H9 (cell line): ENCODE data around the gene FRAS1. TPM values are rescaled to one million over a fixed set of nuclear protein-coding genes. Genes with fewer than 3 reads are reported as not detected.

Source experiments
- DNase-seq: peaks from one replicate; pipeline ENCODE4 v3.0.0-alpha.2; 2017
- H2AFZ ChIP-seq: one replicate; pipeline ENCODE4 v1.6.1; 2013; ENCODE audit warnings: mild to moderate bottlenecking, low read length, control low read depth, moderate library complexity
- H2AK5ac ChIP-seq: 2 replicates; pipeline ENCODE4 v1.6.1; 2013; ENCODE audit warnings: low read length, control low read depth, mixed read lengths; ENCODE audit not compliant: insufficient read length
- H2BK120ac ChIP-seq: one replicate; pipeline ENCODE4 v1.6.1; 2013; ENCODE audit warnings: low read depth, mild to moderate bottlenecking, low read length, control low read depth, inconsistent platforms; ENCODE audit not compliant: poor library complexity, severe bottlenecking
- H2BK12ac ChIP-seq: 2 replicates; pipeline ENCODE4 v1.6.1; 2013; ENCODE audit warnings: low read length, control low read depth, mixed read lengths, low read depth; ENCODE audit not compliant: insufficient read length
- H2BK15ac ChIP-seq: 2 replicates; pipeline ENCODE4 v1.6.1; 2013; ENCODE audit warnings: low read depth, low read length, control low read depth
- H2BK20ac ChIP-seq: one replicate; pipeline ENCODE4 v1.6.1; 2013; ENCODE audit warnings: low read depth, mild to moderate bottlenecking, low read length, control low read depth, inconsistent platforms; ENCODE audit not compliant: poor library complexity, severe bottlenecking
- H2BK5ac ChIP-seq: 2 replicates; pipeline ENCODE4 v1.6.1; 2013; ENCODE audit warnings: low read length, control low read depth, mixed read lengths; ENCODE audit not compliant: insufficient read length
- H3K14ac ChIP-seq: 2 replicates; pipeline ENCODE4 v1.6.1; 2013; ENCODE audit warnings: low read length, control low read depth; ENCODE audit not compliant: insufficient read depth
- H3K18ac ChIP-seq: 2 replicates; pipeline ENCODE4 v1.6.1; 2013; ENCODE audit warnings: low read depth, mild to moderate bottlenecking, mixed read lengths, low read length, control low read depth; ENCODE audit not compliant: insufficient read length
- H3K23ac ChIP-seq: 2 replicates; pipeline ENCODE4 v1.6.1; 2013; ENCODE audit warnings: low read length, control low read depth, mixed read lengths, low read depth; ENCODE audit not compliant: insufficient read length
- H3K23me2 ChIP-seq: 2 replicates; pipeline ENCODE4 v1.6.1; 2013; ENCODE audit warnings: low read depth, mild to moderate bottlenecking, mixed read lengths, low read length, control low read depth; ENCODE audit not compliant: insufficient read length, poor library complexity, severe bottlenecking
- H3K27ac ChIP-seq: 2 replicates; pipeline ENCODE4 v1.5.1; 2013; ENCODE audit warnings: low read length, control low read depth, mixed read lengths, low read depth; ENCODE audit not compliant: insufficient read length
- H3K27me3 ChIP-seq: 2 replicates; pipeline ENCODE4 v1.6.1; 2013; ENCODE audit warnings: low read length, control low read depth, inconsistent platforms; ENCODE audit not compliant: insufficient read depth
- H3K4ac ChIP-seq: 2 replicates; pipeline ENCODE4 v1.6.1; 2013; ENCODE audit warnings: low read depth, mild to moderate bottlenecking, control low read depth, inconsistent platforms, low read length, moderate library complexity
- H3K4me1 ChIP-seq: 2 replicates; pipeline ENCODE4 v1.6.1; 2013; ENCODE audit warnings: low read length, control low read depth, inconsistent platforms; ENCODE audit not compliant: insufficient read depth
- H3K4me2 ChIP-seq: 2 replicates; pipeline ENCODE4 v1.6.1; 2013; ENCODE audit warnings: low read length, control low read depth, mixed read lengths; ENCODE audit not compliant: insufficient read length, insufficient read depth
- H3K56ac ChIP-seq: 2 replicates; pipeline ENCODE4 v1.6.1; 2013; ENCODE audit warnings: low read depth, mild to moderate bottlenecking, mixed read lengths, low read length, control low read depth; ENCODE audit not compliant: insufficient read length
- H3K79me1 ChIP-seq: 2 replicates; pipeline ENCODE4 v1.6.1; 2013; ENCODE audit warnings: low read depth, mild to moderate bottlenecking, moderate library complexity, low read length, control low read depth, inconsistent platforms; ENCODE audit not compliant: insufficient read depth, poor library complexity, severe bottlenecking
- H3K79me2 ChIP-seq: 2 replicates; pipeline ENCODE4 v1.6.1; 2013; ENCODE audit warnings: low read length, control low read depth, inconsistent platforms; ENCODE audit not compliant: insufficient read depth
- H3K9ac ChIP-seq: 2 replicates; pipeline ENCODE4 v1.6.1; 2013; ENCODE audit warnings: low read length, control low read depth, mixed read lengths; ENCODE audit not compliant: insufficient read length; ENCODE audit errors: extremely low read depth
- H3K9me3 ChIP-seq: one replicate; pipeline ENCODE4 v1.6.1; 2013; ENCODE audit warnings: low read depth, low read length, inconsistent platforms; ENCODE audit not compliant: control insufficient read depth
- H3T11ph ChIP-seq: one replicate; pipeline ENCODE4 v1.6.1; 2013; ENCODE audit warnings: mild to moderate bottlenecking, low read length, control low read depth, inconsistent platforms
- H4K20me1 ChIP-seq: one replicate; pipeline ENCODE4 v1.6.1; 2013; ENCODE audit not compliant: control insufficient read depth, insufficient read length, insufficient read depth
- H4K5ac ChIP-seq: 2 replicates; pipeline ENCODE4 v1.6.1; 2013; ENCODE audit warnings: low read depth, mild to moderate bottlenecking, mixed read lengths, low read length, control low read depth; ENCODE audit not compliant: insufficient read length
- H4K8ac ChIP-seq: replicated peaks from 2 replicates; pipeline ENCODE4 v1.6.1; 2013; ENCODE audit warnings: low read length, control low read depth, mixed read lengths, low read depth; ENCODE audit not compliant: insufficient read length
- H4K91ac ChIP-seq: 2 replicates; pipeline ENCODE4 v1.6.1; 2013; ENCODE audit warnings: low read depth, mild to moderate bottlenecking, moderate library complexity, mixed read lengths, low read length, control low read depth; ENCODE audit not compliant: insufficient read length
- H3K27ac Mint-ChIP-seq, 3 experiments: 2 replicates in 2 of 3; 3 replicates in 1 of 3; pipeline ENCODE4 v1.8.0; 2020 to 2021; ENCODE audit warnings: mixed read lengths in 3 of 3, mild to moderate bottlenecking in 1 of 3, moderate library complexity in 1 of 3
- H3K27me3 Mint-ChIP-seq: 2 replicates; pipeline ENCODE4 v1.8.0; 2021; ENCODE audit warnings: low read depth, mild to moderate bottlenecking, moderate library complexity, mixed read lengths
- H3K36me3 Mint-ChIP-seq, 3 experiments: 2 replicates in 2 of 3; 3 replicates in 1 of 3; pipeline ENCODE4 v1.8.0; 2020 to 2021; ENCODE audit warnings: low read depth in 3 of 3, mixed read lengths in 3 of 3; ENCODE audit not compliant: insufficient read depth in 1 of 3
- H3K4me1 Mint-ChIP-seq, 2 experiments: 2 replicates each; pipeline ENCODE4 v1.8.0; 2020; ENCODE audit warnings: mixed read lengths in 2 of 2
- H3K4me3 Mint-ChIP-seq, 2 experiments: 2 replicates in 1 of 2; 3 replicates in 1 of 2; pipeline ENCODE4 v1.8.0; 2020 to 2021; ENCODE audit warnings: mild to moderate bottlenecking in 2 of 2, mixed read lengths in 2 of 2, moderate library complexity in 1 of 2
- H3K9me3 Mint-ChIP-seq, 2 experiments: 2 replicates in 1 of 2; 3 replicates in 1 of 2; pipeline ENCODE4 v1.8.0; 2020; ENCODE audit warnings: mild to moderate bottlenecking in 2 of 2, mixed read lengths in 2 of 2, moderate library complexity in 1 of 2
- WGBS: extraction: QIAGEN DNeasy Blood & Tissue Kit; methylation state at CpG from one replicate; pipeline ENCODE4 v1.1.7; 2013; ENCODE audit warnings: missing lambda C conversion rate, low lambda C conversion rate, mixed read lengths; ENCODE audit not compliant: insufficient read length; ENCODE audit errors: extremely low coverage; 5-methylcytosine and 5-hydroxymethylcytosine counted together
- total RNA-seq: library from RNA; stranded (reverse); gene quantifications from 2 replicates; pipeline ENCODE4 v1.2.1, GENCODE V29; 2021
- TF ChIP-seq, protein P1 (sequence below): fragments of 200-600 bp; sonication (generic); conservative IDR thresholded peaks from 3 replicates; pipeline ENCODE4 v1.8.0; 2021; ENCODE audit warnings: antibody characterized with exemption, mild to moderate bottlenecking

Gene FRAS1
- total RNA-seq, 1 experiment from 2014 or later: 58.5 TPM

GRCh38 chr4:78565971-78566372 is 508.8 kb downstream of the FRAS1 start:
- Mint-ChIP-seq H3K9me3 (no peaks in the 10 kb centered on the region), H3K4me1 (peaks cover 52 to 57% of the 10 kb centered on the region in 2 experiments), H3K27me3 (no peaks in the 10 kb centered on the region), H3K4me3 (no peak overlapping the region), H3K27ac (no peak overlapping the region), H3K36me3 (no peaks in the 10 kb centered on the region)
- Histone ChIP-seq H3K27ac (no peak overlapping the region), H4K20me1 (no peaks in the 10 kb centered on the region), H2BK20ac (no peak overlapping the region), H2BK12ac (no peak overlapping the region), H2BK120ac (no peak overlapping the region), H4K91ac (no peak overlapping the region), H3K4me2 (no peak overlapping the region), H3K79me2 (no peaks in the 10 kb centered on the region), H3K14ac (no peak overlapping the region), H3K9ac (no peak overlapping the region), H2BK5ac (no peak overlapping the region), H3K56ac (no peak overlapping the region), H3K23me2 (no peaks in the 10 kb centered on the region), H4K5ac (no peak overlapping the region), H2BK15ac (no peak overlapping the region), H3K4me1 (peaks cover 13% of the 10 kb centered on the region; the same call in 1 of the 2 replicates), H2AFZ (no peak overlapping the region), H3K4ac (no peak overlapping the region), H4K8ac (no peak overlapping the region), H3K18ac (no peak overlapping the region), H3K79me1 (no peaks in the 10 kb centered on the region), H3T11ph (no peak overlapping the region), H3K9me3 (no peaks in the 10 kb centered on the region), H3K23ac (no peak overlapping the region), H3K27me3 (no peaks in the 10 kb centered on the region), H2AK5ac (no peak overlapping the region)
- DNase-seq: no peak
- WGBS: no CpG with 5 or more reads among the region's 2 CpGs
- TF ChIP-seq, protein P1, sequence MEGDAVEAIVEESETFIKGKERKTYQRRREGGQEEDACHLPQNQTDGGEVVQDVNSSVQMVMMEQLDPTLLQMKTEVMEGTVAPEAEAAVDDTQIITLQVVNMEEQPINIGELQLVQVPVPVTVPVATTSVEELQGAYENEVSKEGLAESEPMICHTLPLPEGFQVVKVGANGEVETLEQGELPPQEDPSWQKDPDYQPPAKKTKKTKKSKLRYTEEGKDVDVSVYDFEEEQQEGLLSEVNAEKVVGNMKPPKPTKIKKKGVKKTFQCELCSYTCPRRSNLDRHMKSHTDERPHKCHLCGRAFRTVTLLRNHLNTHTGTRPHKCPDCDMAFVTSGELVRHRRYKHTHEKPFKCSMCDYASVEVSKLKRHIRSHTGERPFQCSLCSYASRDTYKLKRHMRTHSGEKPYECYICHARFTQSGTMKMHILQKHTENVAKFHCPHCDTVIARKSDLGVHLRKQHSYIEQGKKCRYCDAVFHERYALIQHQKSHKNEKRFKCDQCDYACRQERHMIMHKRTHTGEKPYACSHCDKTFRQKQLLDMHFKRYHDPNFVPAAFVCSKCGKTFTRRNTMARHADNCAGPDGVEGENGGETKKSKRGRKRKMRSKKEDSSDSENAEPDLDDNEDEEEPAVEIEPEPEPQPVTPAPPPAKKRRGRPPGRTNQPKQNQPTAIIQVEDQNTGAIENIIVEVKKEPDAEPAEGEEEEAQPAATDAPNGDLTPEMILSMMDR: no peak
